T1000 (cell line): ENCODE data around the gene TGIF2.
"Not testable (repeated sequence)": the region's sequence is repeated elsewhere in the genome, so short reads cannot be mapped to it uniquely, and the experiment has no call there.

Source experiments
- DNase-seq: peaks from one replicate; lab custom pipeline; 2025; ENCODE audit warnings: mixed read lengths; lab: John Stamatoyannopoulos, UW

Gene TGIF2

DNA sequence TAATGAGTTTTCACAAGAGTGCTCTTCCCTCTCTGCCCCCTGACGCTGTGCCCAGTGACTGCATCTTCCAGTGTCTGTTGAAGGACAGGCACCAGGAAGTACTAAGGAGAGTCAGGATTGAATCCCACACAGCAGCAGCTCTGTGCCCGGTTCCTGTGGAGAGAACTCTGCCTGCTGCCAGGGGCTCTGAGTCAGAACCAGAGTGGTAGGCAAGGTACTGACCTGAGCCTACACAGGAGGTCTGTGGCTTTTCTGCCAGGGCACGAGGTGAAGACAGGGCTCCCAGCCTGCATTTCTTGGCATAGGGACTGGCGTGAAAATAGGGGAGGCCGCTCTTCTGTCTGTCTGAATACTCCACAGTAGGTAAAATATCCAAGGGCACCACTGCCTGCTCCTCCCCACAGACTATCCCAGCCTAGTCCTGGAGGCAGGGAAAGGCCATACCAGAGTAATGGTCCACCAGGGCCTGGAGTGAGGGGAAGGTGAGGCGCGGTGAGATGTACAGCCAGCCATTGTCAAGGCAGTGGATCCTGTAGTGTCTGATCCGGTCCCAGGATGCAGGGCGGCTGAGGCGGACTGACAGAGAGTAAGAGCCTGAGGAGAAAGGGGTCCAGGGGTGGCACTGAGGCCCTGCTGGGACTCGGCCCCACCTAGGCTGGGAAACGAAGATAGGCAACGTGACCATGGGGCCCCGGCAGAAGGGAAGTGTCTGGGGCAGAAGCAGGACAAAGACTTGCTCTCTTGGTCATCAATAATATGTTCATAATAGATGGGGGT is 41.6 kb downstream of the TGIF2 start:
- DNase-seq: no peak

DNA sequence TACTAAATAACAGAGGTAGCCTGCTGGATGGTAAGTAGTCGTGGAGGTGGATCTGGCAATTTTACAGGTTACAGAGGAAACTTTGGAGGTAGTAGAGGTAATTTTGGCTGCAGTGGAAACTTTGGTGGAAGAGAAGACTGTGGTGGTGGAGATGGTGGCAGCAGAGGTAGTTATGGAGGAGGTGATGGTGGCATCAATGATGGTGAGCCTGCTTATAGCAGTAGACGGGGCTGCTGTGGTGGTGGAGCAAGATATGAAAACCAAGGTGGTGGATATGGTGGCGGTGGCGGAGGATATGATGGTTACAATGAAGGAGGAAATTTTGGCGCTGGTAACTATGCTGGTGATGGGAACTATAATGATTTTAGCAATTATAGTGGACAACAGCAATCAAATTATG is 47.5 kb downstream of the TGIF2 start:
- DNase-seq: no peak

DNA sequence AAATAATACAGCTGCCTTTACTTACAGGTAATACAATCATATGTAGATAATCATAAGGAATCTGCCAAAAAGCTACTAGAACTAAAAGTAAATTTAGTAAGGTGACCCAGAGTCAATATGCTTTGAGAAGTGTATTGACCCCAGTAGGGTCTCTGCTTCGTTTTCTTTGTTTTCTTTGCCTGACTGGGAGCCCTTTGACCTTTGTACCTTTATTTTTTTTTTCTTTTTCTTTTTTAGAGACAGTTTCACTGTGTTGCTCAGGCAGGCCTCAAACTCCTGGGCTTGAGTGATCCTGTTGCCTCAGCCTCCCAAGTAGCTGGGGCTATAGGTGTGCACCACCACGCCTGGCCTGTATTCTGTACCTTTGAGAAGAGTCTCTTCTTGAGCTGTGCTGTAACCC is 50.0 kb downstream of the TGIF2 start:
- DNase-seq: no peak

GRCh38 chr20:36624068-36624943 is 50.9 kb downstream of the TGIF2 start:
- no peak for DNase-seq

DNA sequence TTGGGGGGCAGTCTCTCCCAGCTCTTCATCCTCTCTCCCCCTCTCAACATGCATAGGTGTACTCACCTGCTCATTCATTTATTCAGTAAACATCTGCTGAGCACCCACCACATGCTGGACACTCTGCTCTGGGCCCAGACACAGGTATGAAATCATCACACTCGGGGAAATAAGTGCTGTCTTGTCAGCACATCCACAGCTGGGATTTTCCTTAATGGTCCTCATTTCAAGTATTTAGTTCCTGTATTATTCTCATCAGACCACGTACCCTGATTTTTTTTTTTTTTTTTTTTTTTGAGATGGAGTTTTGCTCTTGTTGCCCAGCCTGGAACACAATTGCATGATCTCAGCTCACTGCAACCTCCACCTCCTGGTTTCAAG is 51.5 kb downstream of the TGIF2 start:
- DNase-seq: no peak

GRCh38 chr20:36628076-36628475 is 54.7 kb downstream of the TGIF2 start:
- DNase-seq: no peak

DNA sequence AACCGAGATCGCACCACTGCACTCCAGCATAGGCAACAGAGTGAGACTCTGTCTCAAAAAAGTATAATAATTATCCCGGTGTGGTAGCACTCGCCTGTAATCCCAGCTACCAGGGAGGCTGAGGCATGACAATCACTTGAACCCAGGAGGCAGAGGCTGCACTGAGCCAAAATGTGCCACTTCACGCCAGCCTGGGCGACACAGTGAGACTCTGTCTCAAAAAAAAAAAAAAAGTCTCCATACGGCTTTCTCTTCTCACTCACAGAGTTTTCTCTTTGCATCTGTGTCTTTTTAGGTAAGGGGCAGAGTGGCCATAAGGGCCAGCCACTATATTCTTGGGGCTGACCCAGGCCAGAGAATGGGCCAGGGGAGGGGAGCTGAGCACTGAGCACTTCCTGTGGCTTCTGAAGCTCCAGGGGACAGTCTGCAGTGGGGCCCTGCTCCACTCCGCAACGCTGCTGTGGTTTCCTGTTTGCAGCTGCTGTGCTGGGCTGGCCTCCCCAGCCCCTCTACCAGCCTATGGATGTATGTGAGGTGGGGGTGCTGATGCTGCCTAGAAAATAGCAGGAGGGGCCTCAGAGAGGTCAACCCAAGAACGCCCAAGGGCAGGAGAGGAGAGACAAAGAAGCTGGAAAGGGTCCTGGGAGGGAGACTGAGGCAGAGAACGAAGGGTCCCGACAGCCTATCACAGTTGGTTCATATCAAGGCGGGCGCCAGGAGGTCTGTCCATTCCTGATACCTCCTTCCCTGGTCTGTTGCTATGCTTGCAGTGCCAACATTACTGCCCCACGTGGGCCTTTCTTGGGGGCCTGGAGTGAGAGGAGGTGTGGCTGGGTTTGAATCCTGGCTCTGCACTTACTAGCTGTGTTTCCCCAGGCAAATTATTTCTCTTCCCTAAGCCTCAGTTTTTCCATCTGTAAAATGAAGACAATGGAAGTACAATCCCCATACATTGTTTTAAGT is 56.6 kb downstream of the TGIF2 start:
- DNase-seq: no peak

GRCh38 chr20:36631646-36632045 is 58.2 kb downstream of the TGIF2 start:
- DNase-seq: no peak

GRCh38 chr20:36632147-36632486 is 58.7 kb downstream of the TGIF2 start:
- no peak for DNase-seq

DNA sequence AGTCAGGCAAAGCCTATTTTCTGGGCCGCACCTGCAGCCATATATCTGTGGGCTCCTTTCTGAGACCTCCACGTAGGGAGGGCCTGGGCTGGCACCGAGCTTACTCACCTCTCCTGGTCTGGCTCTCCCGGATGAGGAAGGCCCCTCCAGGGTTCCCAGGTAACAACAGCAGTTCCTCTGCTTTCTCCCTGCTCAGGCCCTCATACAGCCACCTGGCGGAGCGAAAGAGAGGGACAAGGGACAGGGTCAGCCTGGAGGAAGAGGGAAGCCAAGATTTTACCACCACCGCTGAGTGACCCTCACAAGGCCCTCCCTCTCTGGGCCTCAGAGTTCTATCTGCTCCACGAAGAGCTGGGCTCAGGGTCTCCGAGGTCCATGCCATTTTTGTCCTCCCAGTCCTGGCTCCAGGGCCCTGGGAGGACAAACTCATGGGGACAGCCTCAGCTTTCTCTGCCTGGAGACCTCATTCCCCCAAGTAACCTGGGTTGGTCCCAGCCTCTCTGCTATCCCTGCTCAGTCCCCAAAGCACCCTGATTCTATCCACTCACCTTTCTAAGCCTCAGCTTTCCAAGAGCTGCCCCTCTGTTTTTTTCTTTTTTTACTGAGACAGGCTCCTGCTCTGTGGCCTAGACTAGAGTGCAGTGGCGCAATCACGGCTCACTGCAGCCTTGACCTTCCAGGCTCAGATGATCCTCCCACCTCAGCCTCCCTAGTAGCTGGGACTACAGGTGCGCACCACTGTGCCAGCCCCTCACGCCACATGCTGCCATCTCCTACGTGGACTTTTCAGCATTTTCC is 59.3 kb downstream of the TGIF2 start:
- no peak for DNase-seq

- DNase-seq: no peak
These were observed 59.9 kb downstream of the TGIF2 start for GRCh38 chr20:36633285-36633772.

DNA sequence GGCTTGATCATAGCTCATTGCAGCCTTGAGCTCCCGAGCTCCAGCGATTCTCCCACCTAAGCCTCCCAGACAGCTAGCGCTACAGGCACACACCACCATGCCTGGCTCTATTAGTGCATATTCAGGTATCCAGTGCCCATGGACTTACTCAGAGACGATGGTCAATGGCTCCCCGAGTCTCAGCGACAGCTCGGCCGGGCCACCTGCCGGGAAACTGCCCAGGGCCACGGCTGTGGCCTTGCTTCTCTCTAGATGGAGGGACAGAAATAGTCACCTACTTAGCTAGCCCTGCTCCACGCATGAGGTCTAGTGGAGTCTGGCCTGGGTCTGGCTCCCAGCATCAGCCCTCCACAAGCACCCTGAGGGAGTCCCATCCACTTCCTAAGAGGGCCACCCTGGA is 60.9 kb downstream of the TGIF2 start:
- DNase-seq: no peak

DNA sequence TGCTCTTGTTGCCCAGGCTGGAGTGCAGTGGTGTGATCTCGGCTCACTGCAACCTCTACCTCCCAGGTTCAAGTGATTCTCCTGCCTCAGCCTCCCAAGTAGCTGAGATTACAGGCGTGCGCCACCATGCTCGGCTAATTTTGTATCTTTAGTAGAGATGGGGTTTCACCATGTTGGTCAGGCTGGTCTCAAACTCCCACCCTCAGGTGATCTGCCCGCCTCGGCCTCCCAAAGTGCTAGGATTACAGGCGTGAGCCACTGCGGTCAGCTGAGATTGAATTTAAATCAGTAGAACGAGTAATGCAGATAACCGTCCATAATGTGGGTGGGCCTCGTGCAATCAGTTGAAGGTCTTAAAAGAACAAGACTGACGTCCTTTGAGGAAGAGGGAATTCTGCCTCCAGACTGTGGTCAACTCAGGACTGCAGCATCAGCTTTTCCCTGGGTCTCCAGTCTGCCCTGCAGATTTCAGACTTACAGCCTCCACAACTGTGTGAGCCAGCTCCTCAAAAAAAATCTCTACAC is 65.5 kb downstream of the TGIF2 start:
- DNase-seq: not testable (repeated sequence)

GRCh38 chr20:36641506-36641843 is 68.1 kb downstream of the TGIF2 start:
- no peak for DNase-seq

- DNase-seq: no peak
These were observed 68.7 kb downstream of the TGIF2 start for GRCh38 chr20:36642136-36642535.
